OCI-LY1 (cell line): ENCODE measurements around the gene AGAP3.

Experiments
- H2AFZ ChIP-seq: fragments of 200-600 bp; sonication (generic), shearing (Covaris generic); 2 replicates; pipeline ENCODE4 v1.6.0; 2014; ENCODE audit warnings: antibody characterized with exemption, mild to moderate bottlenecking, low read length
- H3F3A ChIP-seq: fragments of 200-600 bp; sonication (generic), shearing (Covaris generic); 2 replicates; pipeline ENCODE4 v1.6.0; 2014; ENCODE audit warnings: mild to moderate bottlenecking, antibody characterized with exemption, low read length, moderate library complexity; ENCODE audit not compliant: insufficient read depth
- H3K27ac ChIP-seq: fragments of 200-600 bp; sonication (generic); 2 replicates; pipeline ENCODE4 v1.5.1; 2014; ENCODE audit warnings: low read length, mixed run types, mild to moderate bottlenecking, low read depth; ENCODE audit not compliant: poor library complexity, severe bottlenecking
- H3K27me3 ChIP-seq: fragments of 200-600 bp; sonication (generic); 2 replicates; pipeline ENCODE4 v1.6.0; 2014; ENCODE audit warnings: antibody characterized with exemption, mild to moderate bottlenecking, low read length, moderate library complexity; ENCODE audit not compliant: insufficient read depth
- H3K36me3 ChIP-seq: fragments of 200-600 bp; sonication (generic); 2 replicates; pipeline ENCODE4 v1.6.1; 2014; ENCODE audit warnings: mild to moderate bottlenecking, antibody characterized with exemption, low read length, moderate library complexity, mixed read lengths; ENCODE audit not compliant: insufficient read depth
- H3K4me1 ChIP-seq: fragments of 200-600 bp; sonication (generic); 2 replicates; pipeline ENCODE4 v1.5.1; 2014; ENCODE audit warnings: mild to moderate bottlenecking, low read length, moderate library complexity; ENCODE audit not compliant: insufficient read depth, severe bottlenecking
- H3K4me2 ChIP-seq: fragments of 200-600 bp; sonication (generic), shearing (Covaris generic); 2 replicates; pipeline ENCODE4 v1.6.1; 2014; ENCODE audit warnings: low read length
- H3K4me3 ChIP-seq: fragments of 200-600 bp; sonication (generic); 2 replicates; pipeline ENCODE4 v1.5.1; 2014; ENCODE audit warnings: low read length, low read depth, mild to moderate bottlenecking, mixed read lengths; ENCODE audit not compliant: poor library complexity, severe bottlenecking
- H3K79me2 ChIP-seq: fragments of 200-600 bp; shearing (Covaris generic); 2 replicates; pipeline ENCODE4 v1.6.1; 2016; ENCODE audit warnings: mixed run types, low read length, mixed read lengths; ENCODE audit not compliant: insufficient read depth
- H3K9ac ChIP-seq: fragments of 200-600 bp; sonication (generic), shearing (Covaris generic); 2 replicates; pipeline ENCODE4 v1.6.1; 2014; ENCODE audit warnings: mild to moderate bottlenecking, low read length, mixed read lengths
- H3K9me2 ChIP-seq: fragments of 200-600 bp; sonication (generic), shearing (Covaris generic); 2 replicates; pipeline ENCODE4 v1.6.1; 2014; ENCODE audit warnings: low read depth, mild to moderate bottlenecking, low read length, mixed read lengths
- H3K9me3 ChIP-seq: fragments of 200-600 bp; shearing (Covaris generic); 2 replicates; pipeline ENCODE4 v1.6.1; 2014; ENCODE audit warnings: low read length, mixed read lengths
- H4K20me1 ChIP-seq: fragments of 200-600 bp; sonication (generic), shearing (Covaris generic); 2 replicates; pipeline ENCODE4 v1.6.0; 2016; ENCODE audit warnings: mild to moderate bottlenecking, low read length; ENCODE audit not compliant: insufficient read depth
- CTCF ChIP-seq: fragments of 200-600 bp; sonication (generic), shearing (Covaris generic); IDR thresholded peaks from 2 replicates; pipeline ENCODE4 v1.5.1; 2017; ENCODE audit warnings: mild to moderate bottlenecking, antibody characterized with exemption, low read length, moderate library complexity, mixed read lengths
- EZH2 ChIP-seq: fragments of 200-600 bp; sonication (generic), shearing (Covaris generic); IDR thresholded peaks from 2 replicates; pipeline ENCODE4 v1.8.0; 2017; ENCODE audit warnings: borderline replicate concordance, mixed run types, mild to moderate bottlenecking, antibody characterized with exemption, low read length, moderate library complexity, mixed read lengths

AGAP3 gene

GRCh38 chr7:151186640-151187408, 100.5 kb downstream of the AGAP3 start, which contains the start of gene ASB10:
TSS of gene ASB10 (minus strand) at chr7:151187250. CDS start at chr7:151187130, 120 bp downstream.
- Histone ChIP-seq H3K36me3 (no peaks in the 10 kb centered on the region), H3K27ac (no peak within 1 kb of the TSS), H3F3A (no peaks in the 10 kb centered on the region), H3K9me3 (no peaks in the 10 kb centered on the region), H3K4me2 (no peak within 1 kb of the TSS), H3K9ac (no peak within 1 kb of the TSS), H3K27me3 (peaks cover 32% of the 10 kb centered on the region; the same call in 1 of the 2 replicates), H4K20me1 (no peaks in the 10 kb centered on the region), H3K4me3 (no peak within 1 kb of the TSS), H3K79me2 (no peaks in the 10 kb centered on the region), H3K4me1 (no peaks in the 10 kb centered on the region), H2AFZ (no peak within 1 kb of the TSS), H3K9me2 (no peaks in the 10 kb centered on the region)
- no peak for TF ChIP-seq CTCF
- TF ChIP-seq EZH2: no peak

DNA sequence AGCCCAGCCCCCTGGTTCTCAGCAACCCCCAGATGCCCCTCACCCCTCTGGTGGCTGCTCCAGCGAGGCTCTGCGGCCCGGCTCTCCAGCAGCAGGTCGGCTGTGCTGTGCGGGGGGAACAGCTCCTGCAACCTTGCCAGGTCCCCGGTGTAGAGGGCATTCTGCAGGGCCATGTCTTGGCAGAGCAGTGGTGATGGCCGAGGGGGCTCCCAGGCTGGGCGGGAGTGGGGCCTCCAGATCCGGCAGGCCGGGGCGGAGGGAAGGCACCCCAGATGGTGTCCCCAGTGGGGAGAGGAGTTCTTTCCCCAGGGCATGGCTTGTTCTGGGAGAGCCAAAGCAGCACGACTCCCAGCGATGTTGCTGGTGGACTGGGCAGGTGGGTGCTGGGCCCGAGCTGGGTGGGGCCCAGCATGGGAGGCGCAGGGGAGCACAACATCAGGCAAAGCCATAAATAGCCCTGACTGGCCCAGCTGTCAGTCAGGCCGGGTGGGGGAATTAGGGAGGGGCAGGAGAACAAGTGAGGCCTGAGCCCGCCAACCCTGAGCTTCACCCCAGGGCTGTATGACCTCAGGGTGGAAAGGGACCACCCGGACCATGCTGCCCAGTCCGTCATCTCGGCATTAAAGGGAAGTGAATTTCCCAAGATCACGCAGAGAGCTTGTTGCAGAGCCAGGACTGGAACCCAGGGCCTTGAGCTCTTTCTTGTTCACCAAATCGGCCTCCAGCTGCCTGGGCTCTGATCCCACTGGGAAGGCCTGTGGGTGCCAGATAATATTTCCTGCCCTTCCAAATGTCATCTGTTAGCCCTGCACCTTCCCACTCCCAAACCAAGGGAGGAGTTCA, 101.4 kb downstream of the AGAP3 start:
- Histone ChIP-seq H3K9me2 (no peaks in the 10 kb centered on the region), H3K4me3 (no peak overlapping the region), H3K36me3 (no peaks in the 10 kb centered on the region), H3K4me1 (no peaks in the 10 kb centered on the region), H2AFZ (no peak overlapping the region), H3K27ac (no peak overlapping the region), H3K9me3 (no peaks in the 10 kb centered on the region), H3K79me2 (no peaks in the 10 kb centered on the region), H4K20me1 (no peaks in the 10 kb centered on the region), H3F3A (no peaks in the 10 kb centered on the region), H3K9ac (no peak overlapping the region), H3K27me3 (peaks cover 28% of the 10 kb centered on the region; the same call in 1 of the 2 replicates), H3K4me2 (no peak overlapping the region)
- TF ChIP-seq CTCF: no peak
- TF ChIP-seq EZH2: no peak

- H3K4me1 ChIP-seq: no peaks in the 10 kb centered on the region
- TF ChIP-seq CTCF (no peak), EZH2 (no peak)
- no peaks in the 10 kb centered on the region for H3K36me3 ChIP-seq
- no peaks in the 10 kb centered on the region for H3F3A ChIP-seq
- no peak overlapping the region for H2AFZ ChIP-seq
- H3K9me3 ChIP-seq: no peaks in the 10 kb centered on the region
- H3K9me2 ChIP-seq: no peaks in the 10 kb centered on the region
- H3K27ac ChIP-seq: no peak overlapping the region
- no peaks in the 10 kb centered on the region for H3K79me2 ChIP-seq
- H3K4me3 ChIP-seq: no peak overlapping the region
- peaks cover 25% of the 10 kb centered on the region; the same call in 1 of the 2 replicates for H3K27me3 ChIP-seq
- H4K20me1 ChIP-seq: no peaks in the 10 kb centered on the region
- no peak overlapping the region for H3K9ac ChIP-seq
- no peak overlapping the region for H3K4me2 ChIP-seq
Measured at GRCh38 chr7:151188252-151188542, 101.9 kb downstream of the AGAP3 start.
